Naive thymus-derived CD8-positive, alpha-beta T cell (primary cell): Measurements from ENCODE around the gene VAMP3. TPM values are rescaled to one million over a fixed set of nuclear protein-coding genes. Genes with fewer than 3 reads are reported as not detected.

Experiments used
- ATAC-seq, 2 donors: fragments of 150-1000 bp; cut with Tn5 transposase in 1 of 2; sonication (Bioruptor Pico), chemical (Tn5 transposase) in 1 of 2; 1 replicate in 1 of 2; 2 replicates in 1 of 2; pipeline ENCODE4 v1.10.0; 2021; ENCODE audit warnings: mild to moderate bottlenecking in 2 of 2, moderate library complexity in 2 of 2
- POLR2A ChIA-PET: fragments of 350-600 bp; sonication (Branson Sonifier 250); formaldehyde crosslinking; loops from one replicate; lab custom pipeline; 2021; ENCODE audit warnings: antibody characterized with exemption; lab: Charles Lee
- DNase-seq, 10 donors: peaks; one replicate each; pipeline versions ENCODE4 v3.0.0 to v3.0.0-alpha.2; 2020 to 2022
- H3K27ac Mint-ChIP-seq, 10 donors: one replicate each; pipeline ENCODE4 v1.8.0; 2020 to 2022; ENCODE audit warnings: mild to moderate bottlenecking in 10 of 10, mixed read lengths in 10 of 10, moderate library complexity in 4 of 10, inconsistent platforms in 1 of 10
- H3K27me3 Mint-ChIP-seq, 5 donors: one replicate each; pipeline ENCODE4 v1.8.0; 2021 to 2022; ENCODE audit warnings: mixed read lengths in 5 of 5
- H3K36me3 Mint-ChIP-seq, 3 donors: one replicate each; pipeline ENCODE4 v1.8.0; 2020 to 2022; ENCODE audit warnings: mixed read lengths in 3 of 3, mild to moderate bottlenecking in 2 of 3, inconsistent platforms in 1 of 3
- H3K4me1 Mint-ChIP-seq, 4 donors: one replicate each; pipeline ENCODE4 v1.8.0; 2021 to 2022; ENCODE audit warnings: mixed read lengths in 4 of 4
- H3K4me3 Mint-ChIP-seq, 10 donors: one replicate each; pipeline ENCODE4 v1.8.0; 2020 to 2022; ENCODE audit warnings: mild to moderate bottlenecking in 10 of 10, mixed read lengths in 10 of 10, moderate library complexity in 6 of 10, inconsistent platforms in 1 of 10
- H3K9me3 Mint-ChIP-seq, 9 donors: one replicate each; pipeline ENCODE4 v1.8.0; 2020 to 2022; ENCODE audit warnings: mixed read lengths in 9 of 9, mild to moderate bottlenecking in 3 of 9, inconsistent platforms in 1 of 9, moderate library complexity in 1 of 9
- polyA plus RNA-seq, 3 donors: library from polyadenylated mRNA; unstranded; fragments of 300-500 nt; fragmentation: Illumina TruSeq; gene quantifications; one replicate each; pipeline ENCODE4 v1.2.3, GENCODE V29; 2021
- total RNA-seq, 8 experiments: library from RNA in 2 of 8; stranded (reverse) in 2 of 8; gene quantifications; one replicate each; pipeline ENCODE4 v1.2.3 and lab custom pipeline; 2021 to 2026

The VAMP3 gene
- total and polyA plus RNA-seq, 5 experiments from 2014 or later, result 30.4 to 53.7 (median 32.4) TPM

- H3K27ac Mint-ChIP-seq, result peak overlapping the region in 9 of 10 donors; percentile 6 to 92 (median 84)
- POLR2A ChIA-PET, result interaction anchor here (1.3 to 1.5 kb wide), 2 partner anchors 12 to 13 kb away, joined by 5 to 7 read pairs; partner anchors contain the start of gene PER3
- peaks cover 15 to 46% (median 38%) of the 10 kb centered on the region in 4 donors for H3K4me1 Mint-ChIP-seq
- DNase-seq (no peak), ATAC-seq (peak in 1 of 2 donors; percentile 30)
- H3K4me3 Mint-ChIP-seq, result peak overlapping the region; percentile 78 to 92 (median 86)
- H3K36me3 Mint-ChIP-seq, result peaks cover 0 to 25% (median 0%) of the 10 kb centered on the region in 3 donors
- no peaks in the 10 kb centered on the region for H3K9me3 Mint-ChIP-seq
- H3K27me3 Mint-ChIP-seq, result peaks cover 4 to 9% (median 4%) of the 10 kb centered on the region in 5 donors
Measured at GRCh38 chr1:7770669-7770996, 463 bp upstream of the VAMP3 start.

- peak in 1 of 2 donors; percentile 6 for ATAC-seq
- Mint-ChIP-seq H3K36me3 (peaks cover 0 to 36% (median 3%) of the 10 kb centered on the region in 3 donors), H3K9me3 (no peaks in the 10 kb centered on the region), H3K4me3 (peak overlapping the region; percentile 80 to 94 (median 84)), H3K27ac (peak overlapping the region; percentile 26 to 91 (median 84)), H3K4me1 (peaks cover 15 to 49% (median 40%) of the 10 kb centered on the region in 4 donors), H3K27me3 (peaks cover 0 to 9% (median 0%) of the 10 kb centered on the region in 5 donors)
- peak in 1 of 10 donors; percentile 10 for DNase-seq
- POLR2A ChIA-PET, result interaction anchor here (1.0 to 1.5 kb wide), 4 partner anchors 10 to 91 kb away, joined by 3 to 7 read pairs (median 5); partner anchors contain the start of gene PER3
Measured at GRCh38 chr1:7771823-7772299, 765 bp downstream of the VAMP3 start.

DNA sequence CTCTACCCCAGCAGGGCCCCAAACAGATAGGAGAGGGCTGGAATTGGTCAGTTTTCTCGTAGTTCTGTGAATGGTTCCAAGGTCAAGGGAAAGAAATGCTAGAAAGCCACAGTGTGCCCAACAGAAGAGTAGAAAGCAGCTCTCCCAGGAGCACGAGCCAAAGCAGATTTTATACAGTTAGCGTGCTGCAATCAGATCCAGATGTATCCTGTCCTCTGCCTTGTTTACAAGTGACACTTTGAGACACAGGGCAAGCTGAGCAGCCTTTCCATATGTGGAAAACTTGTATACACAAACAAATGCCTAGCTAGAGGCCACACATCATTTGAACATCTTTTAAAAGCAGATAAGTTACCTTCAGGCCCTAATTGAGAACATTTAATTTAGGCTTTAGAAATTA, 6.5 kb downstream of the VAMP3 start:
- no peaks in the 10 kb centered on the region for H3K27me3 Mint-ChIP-seq
- POLR2A ChIA-PET, result no interaction called here
- peaks cover 0 to 65% (median 3%) of the 10 kb centered on the region in 3 donors for H3K36me3 Mint-ChIP-seq
- no peaks in the 10 kb centered on the region for H3K9me3 Mint-ChIP-seq
- no peak for ATAC-seq
- no peak overlapping the region for H3K27ac Mint-ChIP-seq
- no peak overlapping the region for H3K4me3 Mint-ChIP-seq
- no peak for DNase-seq
- H3K4me1 Mint-ChIP-seq, result peaks cover 18 to 47% (median 39%) of the 10 kb centered on the region in 4 donors

DNA sequence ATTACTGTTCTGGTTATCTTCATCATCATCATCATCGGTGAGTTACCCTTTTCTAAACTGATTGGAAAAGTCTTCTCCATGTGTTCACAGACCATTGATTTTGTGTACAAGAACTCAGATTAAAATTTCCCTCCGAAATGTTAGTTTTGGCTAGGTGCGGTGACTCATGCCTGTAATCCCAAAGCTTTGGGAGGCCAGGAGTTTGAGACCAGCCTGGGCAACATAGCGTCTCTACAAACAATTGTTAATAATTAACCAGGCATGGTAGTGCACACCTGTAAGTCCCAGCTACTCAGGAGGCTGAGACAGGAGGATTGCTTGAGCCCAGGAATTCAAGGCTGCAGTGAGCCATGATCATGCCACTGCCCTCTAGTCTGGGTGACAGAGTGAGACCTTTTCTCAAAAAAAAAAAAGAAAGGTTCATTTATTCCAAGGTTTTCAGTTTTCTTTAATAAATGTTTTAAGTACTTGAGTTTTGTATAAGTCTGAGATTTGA, 7.1 kb downstream of the VAMP3 start:
- Mint-ChIP-seq H3K36me3 (peaks cover 0 to 63% (median 3%) of the 10 kb centered on the region in 3 donors), H3K9me3 (no peaks in the 10 kb centered on the region), H3K4me3 (no peak overlapping the region), H3K4me1 (peaks cover 18 to 47% (median 40%) of the 10 kb centered on the region in 4 donors), H3K27ac (no peak overlapping the region), H3K27me3 (no peaks in the 10 kb centered on the region)
- DNase-seq (no peak), ATAC-seq (no peak)
- POLR2A ChIA-PET, result no interaction called here

DNA sequence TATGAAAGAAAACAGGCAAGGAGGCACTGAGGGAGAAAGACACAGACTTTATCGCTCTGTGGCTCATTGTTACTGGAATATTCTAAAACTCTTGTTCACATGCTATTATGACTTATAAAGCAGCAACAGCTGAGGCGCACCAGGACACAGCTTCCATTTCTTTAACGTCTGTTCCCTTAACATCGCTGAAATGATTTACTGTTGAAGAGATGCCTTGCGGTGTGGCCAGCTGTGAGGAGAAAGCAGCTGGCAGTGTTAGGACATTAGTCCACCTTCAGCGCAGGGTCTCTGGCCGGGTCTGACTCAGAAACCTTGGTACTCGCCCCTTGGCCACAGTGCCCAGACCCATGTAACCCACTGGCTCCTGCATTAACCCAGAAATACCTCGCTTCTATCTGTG, 9.9 kb downstream of the VAMP3 start:
- Mint-ChIP-seq H3K36me3 (peaks cover 0 to 40% (median 8%) of the 10 kb centered on the region in 3 donors), H3K4me3 (peak overlapping the region in 1 of 10 donors; percentile 78), H3K4me1 (peaks cover 12 to 33% (median 27%) of the 10 kb centered on the region in 4 donors), H3K9me3 (no peaks in the 10 kb centered on the region), H3K27me3 (no peaks in the 10 kb centered on the region), H3K27ac (peak overlapping the region in 4 of 10 donors; percentile 8 to 87 (median 68))
- POLR2A ChIA-PET, result no interaction called here
- DNase-seq (no peak), ATAC-seq (no peak)

DNA sequence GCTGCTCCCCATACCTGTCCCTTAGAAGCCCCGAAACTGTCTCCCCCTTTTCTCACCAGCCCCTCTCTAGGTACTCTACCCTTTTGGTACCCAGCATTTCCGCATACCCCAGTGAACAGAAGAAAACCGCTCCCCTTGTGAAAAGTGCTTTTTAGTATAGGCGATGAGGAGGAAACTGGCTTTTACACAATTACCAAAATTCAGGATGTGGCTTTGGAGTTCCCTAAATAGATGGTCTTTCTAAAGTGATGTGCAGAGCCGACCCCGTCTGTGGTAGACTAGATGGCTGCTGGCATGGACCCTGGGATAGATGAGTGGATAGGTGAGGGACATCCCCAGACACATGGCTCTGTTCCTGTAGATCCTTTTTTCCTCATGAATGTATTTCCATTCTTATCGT, 10.4 kb downstream of the VAMP3 start:
- peaks cover 12 to 36% (median 27%) of the 10 kb centered on the region in 4 donors for H3K4me1 Mint-ChIP-seq
- ATAC-seq (no peak), DNase-seq (no peak)
- peak overlapping the region; percentile 43 to 87 (median 80) for H3K4me3 Mint-ChIP-seq
- H3K27me3 Mint-ChIP-seq, result no peaks in the 10 kb centered on the region
- POLR2A ChIA-PET, result interaction anchor here (1.7 kb wide), 1 partner anchor 10 kb away, joined by 7 read pairs; the partner anchor contains the start of gene VAMP3
- no peaks in the 10 kb centered on the region for H3K9me3 Mint-ChIP-seq
- peaks cover 0 to 36% (median 8%) of the 10 kb centered on the region in 3 donors for H3K36me3 Mint-ChIP-seq
- H3K27ac Mint-ChIP-seq, result peak overlapping the region in 9 of 10 donors; percentile 22 to 92 (median 71)

DNA sequence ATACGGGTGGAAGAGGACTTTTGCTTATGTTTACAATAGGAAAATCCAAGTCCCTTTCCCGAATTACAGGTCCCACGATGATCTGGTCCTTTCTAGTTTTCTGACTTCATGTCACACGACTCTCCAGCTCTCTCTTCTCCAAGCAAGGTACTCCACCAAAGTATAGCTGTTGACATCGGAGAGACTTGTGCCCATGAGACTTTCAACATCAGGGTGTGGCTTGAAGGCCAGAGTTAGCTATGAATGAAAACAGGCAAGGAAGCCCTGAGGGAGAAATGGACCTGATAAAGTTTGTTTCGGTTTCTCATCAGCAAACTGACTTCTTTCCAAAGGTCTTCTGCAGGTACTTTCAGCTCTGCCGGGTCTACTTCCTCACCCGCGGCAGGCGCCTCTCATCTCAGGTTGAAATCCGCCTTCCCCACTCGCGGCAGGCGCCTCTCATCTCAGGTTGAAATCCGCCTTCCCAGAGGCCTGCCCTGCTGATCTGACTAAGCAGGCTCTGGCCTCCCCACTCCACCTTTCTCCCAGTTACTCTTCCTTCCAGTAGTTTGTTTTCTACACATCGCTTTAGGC, 10.9 kb downstream of the VAMP3 start:
- POLR2A ChIA-PET, result interaction anchor here (1.7 kb wide), 1 partner anchor 11 kb away, joined by 7 read pairs; the partner anchor contains the start of gene VAMP3
- H3K9me3 Mint-ChIP-seq, result no peaks in the 10 kb centered on the region
- ATAC-seq (no peak), DNase-seq (peak in 5 of 10 donors; percentile 10 to 35 (median 15))
- H3K27me3 Mint-ChIP-seq, result no peaks in the 10 kb centered on the region
- H3K27ac Mint-ChIP-seq, result peak overlapping the region; percentile 33 to 92 (median 86)
- peak overlapping the region; percentile 62 to 87 (median 82) for H3K4me3 Mint-ChIP-seq
- H3K4me1 Mint-ChIP-seq, result peaks cover 12 to 38% (median 27%) of the 10 kb centered on the region in 4 donors
- peaks cover 0 to 32% (median 6%) of the 10 kb centered on the region in 3 donors for H3K36me3 Mint-ChIP-seq

GRCh38 chr1:7783178-7783711, 12.1 kb downstream of the VAMP3 start:
- peak in 1 of 2 donors; percentile 26 for ATAC-seq
- H3K27ac Mint-ChIP-seq, result peak overlapping the region in 9 of 10 donors; percentile 35 to 92 (median 86)
- H3K4me3 Mint-ChIP-seq, result peak overlapping the region; percentile 49 to 86 (median 80)
- H3K27me3 Mint-ChIP-seq, result no peaks in the 10 kb centered on the region
- POLR2A ChIA-PET, result interaction anchor here (1.0 to 1.7 kb wide), 3 partner anchors 9 to 12 kb away, joined by 5 to 7 read pairs (median 5); partner anchors contain the start of gene VAMP3
- H3K4me1 Mint-ChIP-seq, result peaks cover 12 to 38% (median 27%) of the 10 kb centered on the region in 4 donors
- peak in 1 of 10 donors; percentile 25 for DNase-seq
- no peaks in the 10 kb centered on the region for H3K9me3 Mint-ChIP-seq
- peaks cover 0 to 22% (median 11%) of the 10 kb centered on the region in 3 donors for H3K36me3 Mint-ChIP-seq

DNA sequence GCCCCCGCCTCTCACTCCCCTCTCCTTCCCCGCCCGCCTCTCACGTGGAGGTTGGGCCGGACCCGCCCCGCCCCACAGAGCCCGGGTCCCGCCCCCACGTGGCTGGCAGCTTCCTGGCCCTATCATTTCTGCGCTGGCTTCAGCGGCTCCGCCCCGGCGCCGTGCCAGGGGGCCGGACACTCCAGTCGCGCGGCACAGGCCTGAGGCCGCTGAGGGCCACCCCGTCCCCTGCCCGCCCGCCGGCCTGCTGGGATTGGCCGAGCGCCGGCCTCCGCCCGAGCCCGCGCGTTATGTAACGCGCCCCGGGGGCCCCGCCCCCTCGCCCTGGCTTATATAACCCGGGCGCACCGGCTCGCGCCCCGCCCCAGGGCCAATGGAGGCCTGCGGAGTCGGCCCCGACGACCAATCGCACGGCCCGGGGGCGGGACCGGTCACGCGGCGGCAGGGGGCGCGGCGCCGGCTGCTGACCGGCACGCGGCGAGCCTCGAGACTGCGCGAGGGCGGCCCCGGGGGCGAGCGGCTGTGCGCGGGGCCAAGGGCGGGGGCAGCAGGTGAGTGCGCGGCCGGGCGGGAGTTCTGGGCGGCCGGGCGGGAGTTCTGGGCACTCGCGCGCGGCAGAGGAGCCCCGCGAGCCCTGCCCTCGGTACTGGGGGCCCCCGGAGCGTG, 12.9 kb downstream of the VAMP3 start, which contains the start of gene PER3:
Gene PER3, plus strand, starts transcription at position 466 of the 666 bp plus-strand sequence. CDS start 587 bp downstream, outside the sequence.
- Mint-ChIP-seq H3K36me3 (peaks cover 0 to 24% (median 17%) of the 10 kb centered on the region in 3 donors), H3K4me1 (peaks cover 12 to 38% (median 27%) of the 10 kb centered on the region in 4 donors), H3K9me3 (no peaks in the 10 kb centered on the region), H3K27ac (peak within 1 kb of the TSS in 9 of 10 donors; percentile 35 to 92 (median 86)), H3K27me3 (no peaks in the 10 kb centered on the region), H3K4me3 (peak within 1 kb of the TSS; percentile 66 to 86 (median 80))
- DNase-seq (peak; percentile 84 to 97 (median 92)), ATAC-seq (peak; percentile 87 to 91)
- POLR2A ChIA-PET, result interaction anchor here (1.0 to 1.3 kb wide), 3 partner anchors 10 to 12 kb away, joined by 3 to 5 read pairs (median 5); partner anchors contain the start of gene VAMP3

GRCh38 chr1:7784492-7785071, 13.5 kb downstream of the VAMP3 start:
- H3K27me3 Mint-ChIP-seq, result no peaks in the 10 kb centered on the region
- H3K9me3 Mint-ChIP-seq, result peaks cover 0 to 4% (median under 1%) of the 10 kb centered on the region in 9 donors
- POLR2A ChIA-PET, result interaction anchor here (1.3 kb wide), 1 partner anchor 11 kb away, joined by 3 read pairs; no protein-coding TSS in a partner anchor
- peaks cover 5 to 27% (median 23%) of the 10 kb centered on the region in 3 donors for H3K36me3 Mint-ChIP-seq
- H3K4me3 Mint-ChIP-seq, result peak overlapping the region in 9 of 10 donors; percentile 59 to 82 (median 65)
- peaks cover 12 to 38% (median 27%) of the 10 kb centered on the region in 4 donors for H3K4me1 Mint-ChIP-seq
- DNase-seq (peak in 2 of 10 donors; percentile 6), ATAC-seq (no peak)
- peak overlapping the region in 9 of 10 donors; percentile 9 to 86 (median 62) for H3K27ac Mint-ChIP-seq

- DNase-seq (no peak), ATAC-seq (no peak)
- H3K36me3 Mint-ChIP-seq, result peaks cover 10 to 28% (median 27%) of the 10 kb centered on the region in 3 donors
- H3K9me3 Mint-ChIP-seq, result peaks cover 0 to 10% (median 5%) of the 10 kb centered on the region in 9 donors
- POLR2A ChIA-PET, result interaction anchor here (1.3 kb wide), 1 partner anchor 12 kb away, joined by 3 read pairs; no protein-coding TSS in a partner anchor
- no peaks in the 10 kb centered on the region for H3K27me3 Mint-ChIP-seq
- H3K4me1 Mint-ChIP-seq, result peaks cover 12 to 38% (median 27%) of the 10 kb centered on the region in 4 donors
- H3K27ac Mint-ChIP-seq, result peak overlapping the region in 9 of 10 donors; percentile 7 to 86 (median 62)
- peak overlapping the region in 9 of 10 donors; percentile 56 to 82 (median 65) for H3K4me3 Mint-ChIP-seq
Measured at GRCh38 chr1:7785108-7785507, 14.0 kb downstream of the VAMP3 start.
